ENCODE results near the gene MDFIC2.

MDFIC2 gene

DNA sequence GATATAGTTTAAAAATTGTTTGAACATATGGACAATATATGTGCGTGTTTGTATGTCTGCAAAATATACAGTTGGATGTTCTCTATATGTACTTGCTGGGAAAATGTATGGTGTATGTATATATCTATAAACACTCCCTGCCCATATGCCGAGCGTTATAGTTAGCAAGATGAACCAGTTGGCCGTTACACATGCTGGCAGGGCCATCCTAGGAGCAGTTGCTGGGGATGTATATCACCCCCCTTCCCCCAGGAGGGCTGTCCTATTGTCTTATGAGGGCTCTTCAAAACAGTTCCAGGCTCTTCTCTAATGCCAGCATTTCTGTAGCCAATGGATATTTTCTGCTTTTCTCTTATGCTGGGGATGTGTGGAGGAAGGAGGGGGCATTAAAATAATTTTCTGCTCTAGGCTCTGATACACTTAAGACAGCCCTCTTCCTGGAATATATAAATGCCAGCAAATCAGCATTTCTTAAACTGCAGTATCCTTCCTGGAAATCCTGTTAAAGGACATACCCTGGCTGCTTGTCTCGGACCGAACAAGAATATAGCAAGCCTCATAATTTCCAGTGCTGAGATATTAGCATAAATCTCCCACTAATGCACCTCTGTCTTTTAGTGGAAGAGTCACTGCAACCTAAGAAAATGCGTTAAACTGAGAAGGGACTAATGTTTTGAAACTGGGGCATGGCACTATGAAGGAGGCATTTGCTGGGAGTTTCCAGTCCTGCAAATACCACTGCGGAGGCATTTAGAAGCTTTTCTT lies 134.4 kb downstream of the MDFIC2 start:
- no peak for DNase-seq

DNA sequence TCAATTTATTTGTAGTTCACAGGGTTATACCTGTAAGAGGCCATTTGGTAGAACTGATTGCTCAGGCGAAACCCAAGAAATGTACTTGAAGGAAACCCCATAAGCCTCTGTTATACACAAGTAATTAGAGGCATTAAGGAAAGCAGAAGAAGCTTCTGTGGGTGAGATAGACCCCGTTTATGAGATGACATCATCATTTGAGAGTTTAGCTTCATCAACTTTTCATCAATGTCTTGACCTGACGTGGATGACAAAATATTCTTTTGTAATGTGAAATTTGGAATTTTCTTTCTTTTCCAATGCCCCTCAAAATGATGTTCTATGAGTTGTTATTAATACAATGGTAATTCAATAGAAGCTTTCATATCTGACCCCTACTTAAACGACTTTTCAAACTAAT lies 136.2 kb downstream of the MDFIC2 start:
- no peak for DNase-seq

DNA sequence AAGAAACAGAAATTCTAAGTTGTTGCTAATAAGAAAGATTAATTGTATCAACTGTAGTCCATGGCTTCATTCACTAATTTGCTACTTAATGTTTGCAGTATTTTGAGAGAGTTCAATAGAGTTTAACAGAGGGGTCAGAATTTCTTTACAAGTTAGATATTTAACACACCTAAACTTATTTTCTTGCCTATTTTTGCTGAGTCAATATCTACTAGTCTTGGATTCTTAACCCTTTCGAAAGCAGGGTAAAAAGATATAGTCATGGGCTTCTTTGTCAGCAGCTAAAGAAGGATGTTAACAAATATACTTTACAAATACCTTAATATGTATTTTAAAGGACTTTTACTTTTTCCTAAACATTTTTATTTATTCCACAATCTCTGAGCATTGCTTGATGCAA lies 155.6 kb downstream of the MDFIC2 start:
- no peak for DNase-seq

DNA sequence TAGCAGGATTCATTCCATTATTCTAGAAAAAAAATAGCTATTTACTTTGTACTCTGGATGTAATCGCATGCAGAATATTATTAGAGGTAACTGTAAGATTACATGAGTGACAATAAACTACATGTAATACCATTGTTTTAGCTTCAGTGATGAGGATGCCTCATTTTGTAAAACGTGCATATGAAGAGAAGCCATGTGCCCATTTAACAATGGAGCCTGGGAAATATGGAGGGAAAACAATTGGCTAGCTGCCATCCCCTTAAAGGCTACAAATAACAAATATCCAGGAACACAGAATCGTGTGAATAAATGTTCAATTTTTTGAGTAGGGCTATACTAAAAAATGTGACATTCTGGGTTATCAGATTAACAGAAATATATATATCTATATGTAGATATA lies 161.8 kb downstream of the MDFIC2 start:
- no peak for DNase-seq

DNA sequence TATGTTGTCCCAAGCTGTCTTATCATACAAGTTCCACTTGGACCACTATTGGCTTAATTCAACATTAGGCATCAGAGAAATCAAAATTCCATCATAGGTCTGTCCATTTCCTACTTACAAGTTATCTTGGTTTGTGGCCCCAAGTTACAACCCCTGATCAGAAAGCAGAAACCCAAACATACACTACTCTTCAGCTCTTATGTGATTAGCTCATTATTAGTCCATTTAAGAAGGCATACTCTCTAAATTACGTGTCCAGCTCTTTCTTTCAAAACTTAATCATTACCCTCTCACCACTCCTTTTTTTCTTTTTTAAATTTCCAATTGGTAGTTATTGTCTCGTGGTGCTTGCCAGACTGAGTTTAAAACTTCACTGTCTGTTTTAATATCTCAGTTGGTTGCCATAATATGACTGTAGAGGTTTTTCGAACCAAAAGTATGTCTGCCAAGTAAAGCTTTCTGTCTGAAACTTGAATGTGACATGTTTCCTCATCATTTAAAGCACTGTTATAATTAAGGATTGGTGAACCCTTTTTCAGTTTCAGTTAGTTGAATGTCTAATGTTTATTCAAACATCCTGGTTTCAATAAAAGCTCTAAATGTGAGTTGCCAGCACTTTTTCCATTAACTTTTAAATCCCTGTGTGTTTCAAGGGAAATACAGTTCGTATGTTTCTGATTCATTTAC lies 162.6 kb downstream of the MDFIC2 start:
- no peak for DNase-seq

Data from CD4-positive, alpha-beta T cell treated with Interleukin-4 for 4 hours (primary cell).